Uterus (tissue), 2 donors: ENCODE data around the gene DDX21.

Source experiments
- POLR2A ChIP-seq, 2 donors: fragments of 450-650 bp; IDR thresholded peaks; one replicate each; pipeline ENCODE4 v1.6.1; 2016; ENCODE audit warnings: antibody characterized with exemption in 2 of 2, mild to moderate bottlenecking in 1 of 2, moderate library complexity in 1 of 2
- TF ChIP-seq, protein P1 (sequence below), 4 experiments: fragments of 200-600 bp in 2 of 4; fragments of 450-650 bp in 2 of 4; sonication (generic) in 2 of 4; IDR thresholded peaks; one replicate each; pipeline ENCODE4 v1.5.1; 2016 to 2019; ENCODE audit warnings: antibody characterized with exemption in 4 of 4, mild to moderate bottlenecking in 2 of 4, moderate library complexity in 1 of 4

DNA sequence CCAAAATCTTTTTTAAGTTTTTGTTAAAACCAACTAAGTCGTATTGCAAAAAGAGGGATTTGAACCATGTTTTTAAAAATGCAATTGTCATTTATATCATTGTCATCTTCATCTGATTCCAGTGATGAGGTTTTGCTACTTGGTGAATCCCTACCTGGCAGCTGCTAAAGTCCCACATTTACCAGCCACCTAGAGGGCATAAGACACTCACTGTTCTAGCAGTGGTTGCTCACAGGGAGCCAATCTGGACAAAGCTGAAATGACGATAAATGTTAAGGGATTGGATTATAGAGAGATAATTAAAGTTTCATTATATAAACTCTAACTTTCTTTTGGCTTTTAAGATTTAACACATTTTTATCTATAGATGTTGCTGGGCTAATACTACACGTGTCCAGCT, 51.3 kb downstream of the DDX21 start:
- TF ChIP-seq, protein P1, sequence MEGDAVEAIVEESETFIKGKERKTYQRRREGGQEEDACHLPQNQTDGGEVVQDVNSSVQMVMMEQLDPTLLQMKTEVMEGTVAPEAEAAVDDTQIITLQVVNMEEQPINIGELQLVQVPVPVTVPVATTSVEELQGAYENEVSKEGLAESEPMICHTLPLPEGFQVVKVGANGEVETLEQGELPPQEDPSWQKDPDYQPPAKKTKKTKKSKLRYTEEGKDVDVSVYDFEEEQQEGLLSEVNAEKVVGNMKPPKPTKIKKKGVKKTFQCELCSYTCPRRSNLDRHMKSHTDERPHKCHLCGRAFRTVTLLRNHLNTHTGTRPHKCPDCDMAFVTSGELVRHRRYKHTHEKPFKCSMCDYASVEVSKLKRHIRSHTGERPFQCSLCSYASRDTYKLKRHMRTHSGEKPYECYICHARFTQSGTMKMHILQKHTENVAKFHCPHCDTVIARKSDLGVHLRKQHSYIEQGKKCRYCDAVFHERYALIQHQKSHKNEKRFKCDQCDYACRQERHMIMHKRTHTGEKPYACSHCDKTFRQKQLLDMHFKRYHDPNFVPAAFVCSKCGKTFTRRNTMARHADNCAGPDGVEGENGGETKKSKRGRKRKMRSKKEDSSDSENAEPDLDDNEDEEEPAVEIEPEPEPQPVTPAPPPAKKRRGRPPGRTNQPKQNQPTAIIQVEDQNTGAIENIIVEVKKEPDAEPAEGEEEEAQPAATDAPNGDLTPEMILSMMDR (IDR thresholded peaks at IDR 0.05): no peak
- TF ChIP-seq POLR2A (IDR thresholded peaks at IDR 0.05): no peak
